CD4-positive, alpha-beta T cell treated with Interleukin-4 for 4 hours (primary cell): Measurements from ENCODE around the gene SEMA3B.
A peak's percentile ranks its signal among the peaks of the same experiment; 100 is the strongest.
"Not testable (repeated sequence)": the region's sequence is repeated elsewhere in the genome, so short reads cannot be mapped to it uniquely, and the experiment has no call there.

Experiments
- DNase-seq: peaks from one replicate; pipeline ENCODE4 v3.0.0-alpha.2; 2020

The SEMA3B gene

GRCh38 chr3:50238549-50239026, 30.4 kb upstream of the SEMA3B start:
- DNase-seq: no peak

GRCh38 chr3:50239649-50240048, 29.3 kb upstream of the SEMA3B start:
- DNase-seq: no peak

- no peak for DNase-seq
Observed at GRCh38 chr3:50241163-50241562, 27.8 kb upstream of the SEMA3B start.

- no peak for DNase-seq
Observed at GRCh38 chr3:50241713-50242380, 27.1 kb upstream of the SEMA3B start.

GRCh38 chr3:50242381-50242770, 26.6 kb upstream of the SEMA3B start:
- peak; percentile 41 for DNase-seq

- peak; percentile 33 for DNase-seq
Observed at GRCh38 chr3:50242851-50243542, 25.9 kb upstream of the SEMA3B start.

- no peak for DNase-seq
Observed at GRCh38 chr3:50243543-50243895, 25.4 kb upstream of the SEMA3B start.

- not testable (repeated sequence) for DNase-seq
Observed at GRCh38 chr3:50244813-50245212, 24.1 kb upstream of the SEMA3B start.

- no peak for DNase-seq
Observed at GRCh38 chr3:50245251-50245745, 23.6 kb upstream of the SEMA3B start.

- peak; percentile 90 for DNase-seq
Observed at GRCh38 chr3:50245831-50246516, 23.0 kb upstream of the SEMA3B start.

- peak; percentile 87 for DNase-seq
Observed at GRCh38 chr3:50246517-50246954, 22.4 kb upstream of the SEMA3B start.

- DNase-seq: no peak
Observed at GRCh38 chr3:50248387-50248786, 20.6 kb upstream of the SEMA3B start.

GRCh38 chr3:50249457-50249856, 19.5 kb upstream of the SEMA3B start:
- no peak for DNase-seq

- no peak for DNase-seq
Observed at GRCh38 chr3:50250514-50250913, 18.4 kb upstream of the SEMA3B start.

- peak; percentile 30 for DNase-seq
Observed at GRCh38 chr3:50251220-50251619, 17.7 kb upstream of the SEMA3B start.

GRCh38 chr3:50254577-50255250, 14.2 kb upstream of the SEMA3B start:
- no peak for DNase-seq

- DNase-seq: no peak
Observed at GRCh38 chr3:50255251-50255615, 13.7 kb upstream of the SEMA3B start.

- DNase-seq: no peak
Observed at GRCh38 chr3:50256978-50257890, 11.7 kb upstream of the SEMA3B start.

GRCh38 chr3:50258029-50258680, 10.8 kb upstream of the SEMA3B start:
- DNase-seq: no peak

- no peak for DNase-seq
Observed at GRCh38 chr3:50258979-50259378, 10.0 kb upstream of the SEMA3B start.

- DNase-seq: no peak
Observed at GRCh38 chr3:50259432-50260026, 9.4 kb upstream of the SEMA3B start.
